Neural cell (in vitro differentiated cells): Measurements from ENCODE around the gene UBAC2.
"Not testable (repeated sequence)": the region's sequence is repeated elsewhere in the genome, so short reads cannot be mapped to it uniquely, and the experiment has no call there.

Experiments
- EP300 ChIP-seq: fragments of 450-650 bp; conservative IDR thresholded peaks from 2 replicates; pipeline ENCODE4 v1.6.1; 2014; ENCODE audit warnings: antibody characterized with exemption, mild to moderate bottlenecking, moderate library complexity; ENCODE audit not compliant: poor library complexity, severe bottlenecking
- EZH2 ChIP-seq: fragments of 200-600, 300-800 bp; shearing (Covaris generic), sonication (generic); IDR thresholded peaks from 2 replicates; pipeline ENCODE4 v1.6.1; 2014; ENCODE audit warnings: antibody characterized with exemption, low read length, borderline replicate concordance, mild to moderate bottlenecking; ENCODE audit not compliant: insufficient read depth, poor library complexity, severe bottlenecking
- POLR2AphosphoS5 ChIP-seq: IDR thresholded peaks from 2 replicates; pipeline ENCODE4 v1.6.1; 2012
- RAD21 ChIP-seq: fragments of 450-650 bp; conservative IDR thresholded peaks from 2 replicates; pipeline ENCODE4 v1.6.1; 2014; ENCODE audit warnings: antibody characterized with exemption, mild to moderate bottlenecking, moderate library complexity
- REST ChIP-seq: IDR thresholded peaks from 2 replicates; pipeline ENCODE4 v1.6.1; 2012; ENCODE audit warnings: borderline replicate concordance
- SMC3 ChIP-seq: fragments of 450-650 bp; conservative IDR thresholded peaks from 2 replicates; pipeline ENCODE4 v1.6.1; 2014; ENCODE audit warnings: antibody characterized with exemption, mild to moderate bottlenecking, moderate library complexity; ENCODE audit not compliant: poor library complexity
- TAF1 ChIP-seq: IDR thresholded peaks from 2 replicates; pipeline ENCODE4 v1.6.1; 2012; ENCODE audit warnings: low read depth
- TF ChIP-seq, protein P1 (sequence below): fragments of 450-650 bp; IDR thresholded peaks from 2 replicates; pipeline ENCODE4 v1.5.1; 2014; ENCODE audit warnings: antibody characterized with exemption, mild to moderate bottlenecking, moderate library complexity; ENCODE audit not compliant: poor library complexity, severe bottlenecking

GRCh38 chr13:99249606-99250005 is 49.0 kb downstream of the UBAC2 start:
- TF ChIP-seq, protein P1, sequence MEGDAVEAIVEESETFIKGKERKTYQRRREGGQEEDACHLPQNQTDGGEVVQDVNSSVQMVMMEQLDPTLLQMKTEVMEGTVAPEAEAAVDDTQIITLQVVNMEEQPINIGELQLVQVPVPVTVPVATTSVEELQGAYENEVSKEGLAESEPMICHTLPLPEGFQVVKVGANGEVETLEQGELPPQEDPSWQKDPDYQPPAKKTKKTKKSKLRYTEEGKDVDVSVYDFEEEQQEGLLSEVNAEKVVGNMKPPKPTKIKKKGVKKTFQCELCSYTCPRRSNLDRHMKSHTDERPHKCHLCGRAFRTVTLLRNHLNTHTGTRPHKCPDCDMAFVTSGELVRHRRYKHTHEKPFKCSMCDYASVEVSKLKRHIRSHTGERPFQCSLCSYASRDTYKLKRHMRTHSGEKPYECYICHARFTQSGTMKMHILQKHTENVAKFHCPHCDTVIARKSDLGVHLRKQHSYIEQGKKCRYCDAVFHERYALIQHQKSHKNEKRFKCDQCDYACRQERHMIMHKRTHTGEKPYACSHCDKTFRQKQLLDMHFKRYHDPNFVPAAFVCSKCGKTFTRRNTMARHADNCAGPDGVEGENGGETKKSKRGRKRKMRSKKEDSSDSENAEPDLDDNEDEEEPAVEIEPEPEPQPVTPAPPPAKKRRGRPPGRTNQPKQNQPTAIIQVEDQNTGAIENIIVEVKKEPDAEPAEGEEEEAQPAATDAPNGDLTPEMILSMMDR, result not testable (repeated sequence)
- not testable (repeated sequence) for TF ChIP-seq EZH2, TAF1, RAD21, EP300, REST, SMC3, POLR2AphosphoS5
